Measurements from ENCODE around the gene SIM2.

SIM2 gene

DNA sequence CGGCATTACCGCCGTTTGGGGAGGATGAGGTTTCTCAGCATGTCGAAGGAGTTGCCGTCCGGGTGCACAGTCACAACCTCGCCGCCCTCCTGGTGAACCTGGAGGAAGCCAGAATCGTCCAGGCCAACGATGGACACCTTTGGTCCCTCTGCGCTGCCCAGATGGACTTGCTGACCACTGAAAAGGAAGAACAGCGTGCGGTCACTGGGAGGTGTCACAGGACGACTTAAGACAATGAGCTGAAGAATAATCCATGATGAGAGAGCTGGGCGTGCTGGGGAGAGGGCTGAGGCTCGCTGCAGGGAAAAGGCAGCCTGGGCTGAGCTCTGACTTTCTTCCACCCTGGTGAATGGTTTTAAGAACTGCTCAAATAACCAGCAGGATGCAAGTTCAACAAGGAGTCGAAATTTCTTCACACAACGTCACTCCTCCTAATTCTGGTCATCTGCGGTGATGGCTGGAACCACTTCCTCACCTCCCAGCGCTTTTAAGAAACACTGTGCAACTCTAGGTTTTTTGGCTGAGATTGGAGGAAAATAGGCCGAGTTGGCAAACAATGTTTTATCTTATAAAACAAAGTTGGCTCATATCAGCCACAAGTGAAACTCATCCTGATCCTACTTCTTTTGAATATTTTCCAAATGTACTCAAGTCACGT is 55.5 kb downstream of the SIM2 start:
- Histone ChIP-seq H4K20me1 (ENCODE audit: insufficient read depth, low read length) (no peaks in the 10 kb centered on the region), H3K4me2 (ENCODE audit: low read length) (no peak overlapping the region), H3K9ac (ENCODE audit: low read length) (no peak overlapping the region), H3K27me3 (ENCODE audit: low read depth, low read length) (no peaks in the 10 kb centered on the region), H3K36me3 (replicated peaks; ENCODE audit: low read depth, low read length) (no peaks in the 10 kb centered on the region), H3K27ac (ENCODE audit: low read length) (no peak overlapping the region), H2AFZ (ENCODE audit: low read depth, low read length) (no peak overlapping the region), H3K4me3 (ENCODE audit: low read length) (no peak overlapping the region), H3K9me3 (ENCODE audit: insufficient read depth, low read length) (no peaks in the 10 kb centered on the region), H3K4me1 (ENCODE audit: low read length) (no peaks in the 10 kb centered on the region), H3K79me2 (ENCODE audit: low read length) (no peaks in the 10 kb centered on the region)
- TF ChIP-seq, protein P1, sequence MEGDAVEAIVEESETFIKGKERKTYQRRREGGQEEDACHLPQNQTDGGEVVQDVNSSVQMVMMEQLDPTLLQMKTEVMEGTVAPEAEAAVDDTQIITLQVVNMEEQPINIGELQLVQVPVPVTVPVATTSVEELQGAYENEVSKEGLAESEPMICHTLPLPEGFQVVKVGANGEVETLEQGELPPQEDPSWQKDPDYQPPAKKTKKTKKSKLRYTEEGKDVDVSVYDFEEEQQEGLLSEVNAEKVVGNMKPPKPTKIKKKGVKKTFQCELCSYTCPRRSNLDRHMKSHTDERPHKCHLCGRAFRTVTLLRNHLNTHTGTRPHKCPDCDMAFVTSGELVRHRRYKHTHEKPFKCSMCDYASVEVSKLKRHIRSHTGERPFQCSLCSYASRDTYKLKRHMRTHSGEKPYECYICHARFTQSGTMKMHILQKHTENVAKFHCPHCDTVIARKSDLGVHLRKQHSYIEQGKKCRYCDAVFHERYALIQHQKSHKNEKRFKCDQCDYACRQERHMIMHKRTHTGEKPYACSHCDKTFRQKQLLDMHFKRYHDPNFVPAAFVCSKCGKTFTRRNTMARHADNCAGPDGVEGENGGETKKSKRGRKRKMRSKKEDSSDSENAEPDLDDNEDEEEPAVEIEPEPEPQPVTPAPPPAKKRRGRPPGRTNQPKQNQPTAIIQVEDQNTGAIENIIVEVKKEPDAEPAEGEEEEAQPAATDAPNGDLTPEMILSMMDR (IDR thresholded peaks at IDR 0.05; ENCODE audit: low read depth, low read length) = no peak
- no peak for TF ChIP-seq EZH2phosphoT487 (IDR thresholded peaks at IDR 0.05; ENCODE audit: low read depth)

DNA sequence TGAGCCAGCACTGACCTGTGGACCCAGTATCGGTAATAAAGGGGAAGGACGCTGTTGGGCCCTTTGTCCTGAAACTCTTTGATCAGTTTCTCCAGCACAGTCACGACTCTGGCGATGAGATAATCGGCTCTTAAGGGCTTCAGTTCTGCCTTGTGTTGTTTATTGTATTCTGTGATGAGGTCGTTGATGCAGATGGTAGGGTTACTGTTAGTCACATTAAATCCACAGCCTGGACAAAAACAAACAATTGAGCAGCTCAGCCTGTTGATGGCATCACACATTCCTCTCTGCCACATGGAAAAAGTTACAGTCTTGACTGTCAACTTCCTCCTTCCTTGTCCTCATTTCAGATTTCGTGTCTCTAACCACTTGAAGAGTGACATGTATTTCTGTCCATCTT is 57.6 kb downstream of the SIM2 start:
- no peak for TF ChIP-seq EZH2phosphoT487 (IDR thresholded peaks at IDR 0.05; ENCODE audit: low read depth)
- TF ChIP-seq, protein P1 (IDR thresholded peaks at IDR 0.05; ENCODE audit: low read depth, low read length) = no peak
- Histone ChIP-seq H3K27me3 (ENCODE audit: low read depth, low read length) (no peaks in the 10 kb centered on the region), H4K20me1 (ENCODE audit: insufficient read depth, low read length) (no peaks in the 10 kb centered on the region), H3K27ac (ENCODE audit: low read length) (no peak overlapping the region), H2AFZ (ENCODE audit: low read depth, low read length) (no peak overlapping the region), H3K4me2 (ENCODE audit: low read length) (no peak overlapping the region), H3K36me3 (replicated peaks; ENCODE audit: low read depth, low read length) (no peaks in the 10 kb centered on the region), H3K9ac (ENCODE audit: low read length) (no peak overlapping the region), H3K79me2 (ENCODE audit: low read length) (no peaks in the 10 kb centered on the region), H3K9me3 (ENCODE audit: insufficient read depth, low read length) (no peaks in the 10 kb centered on the region), H3K4me1 (ENCODE audit: low read length) (no peaks in the 10 kb centered on the region), H3K4me3 (ENCODE audit: low read length) (no peak overlapping the region)

DNA sequence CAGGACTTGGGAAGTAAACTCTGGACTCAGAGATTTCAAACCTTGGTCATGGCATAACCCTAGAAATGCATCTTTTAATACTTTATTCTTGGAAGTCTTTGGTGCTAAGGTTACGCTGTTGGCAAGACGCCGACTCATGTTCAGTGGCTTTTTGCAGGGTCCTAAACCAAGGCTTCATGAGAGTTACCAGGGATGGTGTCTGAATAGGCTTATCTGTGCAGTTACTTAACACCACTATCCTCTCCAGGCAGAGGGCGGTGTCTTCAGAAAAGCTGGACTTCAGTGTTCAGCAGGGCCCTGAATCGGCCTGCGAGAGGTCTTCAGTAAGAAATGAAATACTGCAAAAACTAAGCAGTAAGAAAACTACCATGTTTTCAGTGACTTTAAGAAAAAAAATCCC is 58.3 kb downstream of the SIM2 start:
- Histone ChIP-seq H3K36me3 (replicated peaks; ENCODE audit: low read depth, low read length) (no peaks in the 10 kb centered on the region), H4K20me1 (ENCODE audit: insufficient read depth, low read length) (no peaks in the 10 kb centered on the region), H3K9ac (ENCODE audit: low read length) (no peak overlapping the region), H2AFZ (ENCODE audit: low read depth, low read length) (no peak overlapping the region), H3K79me2 (ENCODE audit: low read length) (no peaks in the 10 kb centered on the region), H3K9me3 (ENCODE audit: insufficient read depth, low read length) (no peaks in the 10 kb centered on the region), H3K27me3 (ENCODE audit: low read depth, low read length) (no peaks in the 10 kb centered on the region), H3K4me2 (ENCODE audit: low read length) (no peak overlapping the region), H3K27ac (ENCODE audit: low read length) (no peak overlapping the region), H3K4me1 (ENCODE audit: low read length) (no peaks in the 10 kb centered on the region), H3K4me3 (ENCODE audit: low read length) (no peak overlapping the region)
- TF ChIP-seq, protein P1 (IDR thresholded peaks at IDR 0.05; ENCODE audit: low read depth, low read length) = no peak
- no peak for TF ChIP-seq EZH2phosphoT487 (IDR thresholded peaks at IDR 0.05; ENCODE audit: low read depth)

DNA sequence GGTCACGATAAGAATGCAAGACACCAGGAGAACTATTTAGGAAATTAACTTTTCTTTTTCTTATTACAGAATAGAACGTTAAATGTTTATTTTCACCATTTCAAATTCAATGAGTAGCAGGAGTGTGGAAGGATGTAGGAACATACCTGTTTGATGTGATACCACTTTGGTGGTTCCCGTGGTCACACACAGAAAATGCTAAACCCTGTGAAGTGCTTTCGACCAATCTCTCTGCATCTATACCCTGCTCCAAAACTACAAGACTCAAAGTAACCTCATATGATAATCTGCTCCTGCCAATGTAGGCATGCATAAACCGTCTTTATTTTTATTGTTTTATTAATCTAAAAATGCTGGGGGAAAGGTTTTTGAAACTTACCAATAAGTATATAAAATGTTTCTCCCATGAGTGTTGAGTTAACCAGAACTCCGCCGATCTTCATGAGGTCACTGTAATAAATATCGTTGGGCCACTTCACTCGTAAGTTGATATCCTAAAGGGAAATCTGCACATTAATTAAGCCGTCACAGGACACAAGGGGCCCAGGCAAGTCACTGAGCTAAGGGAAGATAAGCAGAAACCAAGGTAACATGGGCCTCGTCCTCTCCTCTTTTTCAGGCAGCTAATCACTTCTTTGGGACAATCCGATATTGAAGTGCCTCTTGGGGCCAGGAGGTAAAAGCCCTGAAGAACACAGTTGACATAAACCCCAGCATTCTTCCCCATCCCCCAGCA is 60.6 kb downstream of the SIM2 start:
- Histone ChIP-seq H3K9me3 (ENCODE audit: insufficient read depth, low read length) (no peaks in the 10 kb centered on the region), H3K4me3 (ENCODE audit: low read length) (no peak overlapping the region), H3K36me3 (replicated peaks; ENCODE audit: low read depth, low read length) (no peaks in the 10 kb centered on the region), H3K9ac (ENCODE audit: low read length) (no peak overlapping the region), H2AFZ (ENCODE audit: low read depth, low read length) (no peak overlapping the region), H4K20me1 (ENCODE audit: insufficient read depth, low read length) (no peaks in the 10 kb centered on the region), H3K27ac (ENCODE audit: low read length) (no peak overlapping the region), H3K4me1 (ENCODE audit: low read length) (no peaks in the 10 kb centered on the region), H3K79me2 (ENCODE audit: low read length) (no peaks in the 10 kb centered on the region), H3K4me2 (ENCODE audit: low read length) (no peak overlapping the region), H3K27me3 (ENCODE audit: low read depth, low read length) (no peaks in the 10 kb centered on the region)
- TF ChIP-seq, protein P1 (IDR thresholded peaks at IDR 0.05; ENCODE audit: low read depth, low read length) = no peak
- TF ChIP-seq EZH2phosphoT487 (IDR thresholded peaks at IDR 0.05; ENCODE audit: low read depth) = no peak
